NCI-H2196 treated with DMSO at 0.1 percent for 48 hours (cell line): ENCODE data around the gene EME1.

Experiments
- DNase-seq: peaks from one replicate; lab custom pipeline; 2025; ENCODE audit not compliant: unreplicated experiment; lab: John Stamatoyannopoulos, UW

EME1 gene

DNA sequence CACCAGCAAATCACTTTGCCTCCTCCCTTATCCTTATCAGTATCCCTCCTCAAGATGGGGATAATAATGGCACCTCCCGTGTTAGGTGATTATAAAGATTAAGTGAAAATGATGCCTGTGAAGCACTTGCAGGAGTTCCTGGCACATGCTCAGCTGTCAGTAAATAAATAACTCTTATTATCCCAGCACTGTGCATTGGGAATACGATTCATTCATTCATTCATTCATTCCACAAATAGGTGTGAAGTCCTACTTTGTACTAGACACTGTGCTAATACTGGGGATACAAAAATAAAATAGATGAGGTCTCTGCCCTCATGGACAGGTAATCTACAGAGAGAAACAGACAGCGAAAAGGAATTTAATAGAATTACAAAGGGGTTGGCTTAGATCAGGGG, 25.1 kb upstream of the EME1 start:
- no peak for DNase-seq

DNA sequence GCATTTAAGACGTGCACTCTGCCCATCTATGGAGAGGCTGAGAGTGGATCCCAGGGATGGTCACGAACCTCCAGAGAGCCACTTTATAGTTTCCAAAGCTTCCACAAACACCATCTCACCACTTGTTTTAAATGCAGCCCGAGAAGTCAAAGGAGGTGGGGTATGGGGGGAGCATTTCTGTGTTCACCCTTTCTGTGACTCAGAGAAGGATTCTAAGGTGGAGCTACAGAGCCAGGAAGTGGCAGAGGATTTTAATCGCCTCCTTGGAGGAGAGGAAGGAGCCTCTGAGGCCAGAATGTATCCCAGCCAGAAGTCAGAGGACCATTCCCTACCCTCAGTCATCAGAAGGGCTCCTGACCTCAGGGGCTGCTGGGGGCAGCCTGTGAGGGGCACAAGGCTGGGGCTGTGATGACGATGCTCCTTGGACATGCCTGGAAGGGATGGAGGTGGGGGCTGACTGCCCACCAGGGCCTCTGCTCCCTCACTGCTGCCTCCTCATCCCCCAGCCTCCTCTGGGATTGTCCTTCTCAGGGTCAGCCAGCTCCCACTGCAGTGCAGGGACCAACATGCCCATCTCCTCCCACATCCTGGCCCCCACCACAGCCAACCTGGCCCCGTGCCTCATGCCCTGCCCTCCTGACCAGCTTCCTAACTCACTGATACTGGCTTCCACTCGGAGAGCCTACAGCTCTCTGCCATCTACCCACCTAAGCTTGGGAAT, 24.3 kb upstream of the EME1 start:
- DNase-seq = no peak

DNA sequence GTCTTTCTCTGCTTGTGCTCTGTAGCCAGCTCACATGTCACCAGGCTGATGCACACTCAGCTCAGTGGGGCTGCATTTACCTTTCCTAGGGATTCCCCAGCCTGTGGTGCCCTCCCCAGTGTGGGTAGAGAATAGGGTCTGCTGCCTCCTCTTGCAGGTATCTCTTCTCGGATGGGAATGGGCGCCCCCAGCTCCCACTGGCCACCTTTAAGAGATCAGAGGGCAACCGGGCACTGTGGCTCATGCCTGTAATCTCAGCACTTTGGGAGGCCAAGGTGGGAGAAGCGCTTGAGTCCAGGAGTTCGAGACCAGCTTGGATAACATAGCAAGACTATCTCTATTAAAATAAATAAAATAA, 23.8 kb upstream of the EME1 start:
- DNase-seq = no peak

DNA sequence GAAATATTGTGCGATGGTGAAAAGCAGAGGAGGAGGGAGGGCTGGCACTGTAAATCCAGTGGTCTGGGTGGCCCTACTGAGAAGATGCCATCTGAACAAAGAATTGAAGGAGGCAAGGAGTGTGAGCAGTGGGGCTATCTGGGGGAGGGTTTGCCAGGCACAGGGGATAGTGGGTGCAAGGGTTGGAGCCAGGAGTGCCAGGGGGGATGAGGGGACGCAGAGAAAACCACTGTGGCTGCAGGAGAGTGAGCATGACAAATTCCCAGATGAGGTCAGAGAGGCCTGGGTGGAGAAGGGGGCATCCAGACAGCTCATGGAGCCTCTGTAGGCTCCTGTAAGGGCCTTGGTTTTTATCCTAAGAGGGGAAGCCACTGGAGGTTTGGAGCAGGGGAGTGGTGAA, 22.3 kb upstream of the EME1 start:
- no peak for DNase-seq

DNA sequence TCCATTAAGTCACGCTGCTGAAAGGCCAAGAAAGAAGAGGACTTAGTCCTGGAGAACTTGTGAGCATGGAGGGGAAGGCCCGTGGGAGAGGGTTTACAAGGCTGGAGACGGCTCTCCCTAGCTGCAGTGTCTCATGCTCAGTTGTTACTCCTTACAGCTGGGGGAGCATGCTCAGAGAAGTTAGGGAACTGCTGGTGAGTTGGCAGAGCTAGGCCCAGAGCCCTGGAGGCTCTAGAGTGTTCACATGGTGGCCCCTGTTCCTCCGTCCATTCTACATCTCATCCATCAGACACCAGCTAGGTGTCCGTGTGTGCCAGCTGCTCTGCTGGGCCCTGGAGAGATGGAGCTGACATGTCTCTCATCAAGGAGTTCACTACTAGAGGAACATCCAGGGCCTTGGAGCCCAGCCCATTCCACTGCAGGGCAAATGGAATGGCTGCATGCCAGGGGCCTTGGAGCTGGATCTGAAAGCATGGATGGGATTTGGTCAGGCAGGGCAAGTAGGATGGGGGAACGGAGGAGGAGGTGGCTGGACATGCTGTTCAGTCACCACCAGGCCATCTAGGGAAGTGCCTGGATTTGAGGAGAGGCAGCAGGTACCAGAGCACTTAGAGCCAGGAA, 20.8 kb upstream of the EME1 start:
- DNase-seq = no peak

DNA sequence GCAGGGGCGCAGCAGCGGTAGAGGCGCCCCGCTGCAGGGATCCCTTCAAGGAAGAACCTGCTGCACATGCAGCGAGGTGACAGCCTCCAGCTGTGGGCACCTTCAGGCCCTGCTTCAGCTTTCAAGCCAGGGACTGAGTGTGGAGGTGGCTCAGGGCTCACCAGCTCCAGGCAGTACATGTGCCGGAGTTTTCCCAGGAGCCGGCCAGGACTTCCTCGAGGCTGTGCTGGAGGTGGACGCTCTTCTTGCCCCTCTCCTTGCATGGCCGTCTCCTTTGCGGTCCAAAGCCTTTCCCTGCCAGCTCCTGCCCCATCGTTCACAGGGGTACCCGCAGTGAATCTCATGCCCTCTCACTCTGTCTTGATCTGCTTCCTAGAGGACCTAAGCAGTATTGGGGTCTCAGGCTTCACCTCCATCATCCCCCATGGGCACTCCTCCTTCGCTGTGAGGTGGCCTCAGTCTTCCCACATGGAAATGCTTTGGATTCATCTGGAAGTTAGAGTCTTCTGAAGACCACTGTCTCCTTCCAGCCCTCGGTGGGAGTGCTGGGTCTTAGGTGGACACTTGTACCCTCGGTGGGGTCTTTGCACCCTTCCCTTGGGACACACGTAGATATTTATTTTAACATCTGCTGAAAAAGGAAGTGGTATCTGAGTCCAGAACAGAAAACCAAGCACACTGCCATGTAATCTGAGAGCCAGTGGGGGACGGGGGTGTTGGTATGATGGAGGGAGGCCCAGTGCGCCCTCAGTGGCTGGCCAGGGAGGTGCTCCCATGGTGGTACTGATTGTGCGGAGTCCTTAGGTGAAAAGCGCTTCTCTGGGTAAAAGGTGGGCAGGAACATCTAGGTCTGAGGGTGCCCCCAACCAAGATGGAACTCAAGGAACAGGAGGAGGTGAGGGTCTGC, 20.1 kb upstream of the EME1 start:
- DNase-seq = no peak

DNA sequence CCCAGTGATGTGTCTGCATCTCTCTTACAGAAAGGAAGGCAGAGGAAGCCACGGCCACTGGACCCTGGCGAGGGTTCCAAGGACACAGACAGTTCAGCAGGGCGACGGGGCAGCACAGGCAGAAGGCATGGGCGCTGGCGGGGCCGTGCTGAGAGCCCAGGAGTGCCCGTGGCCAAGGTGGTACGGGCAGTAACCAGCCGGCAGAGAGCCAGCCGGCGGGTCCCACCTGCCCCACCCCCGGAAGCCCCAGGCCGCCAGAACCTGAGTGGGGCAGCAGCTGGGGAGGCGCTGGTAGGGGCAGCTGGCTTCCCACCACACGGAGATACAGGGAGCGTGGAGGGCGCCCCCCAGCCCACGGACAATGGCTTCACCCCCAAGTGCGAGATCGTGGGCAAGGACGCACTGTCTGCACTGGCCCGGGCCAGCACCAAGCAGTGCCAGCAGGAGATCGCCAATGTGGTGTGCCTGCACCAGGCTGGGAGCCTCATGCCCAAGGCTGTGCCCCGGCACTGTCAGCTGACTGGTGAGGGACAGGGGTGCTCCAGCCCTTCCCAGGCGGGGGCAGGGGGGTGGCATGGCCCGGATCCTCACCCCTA, 19.3 kb upstream of the EME1 start:
- DNase-seq = no peak

DNA sequence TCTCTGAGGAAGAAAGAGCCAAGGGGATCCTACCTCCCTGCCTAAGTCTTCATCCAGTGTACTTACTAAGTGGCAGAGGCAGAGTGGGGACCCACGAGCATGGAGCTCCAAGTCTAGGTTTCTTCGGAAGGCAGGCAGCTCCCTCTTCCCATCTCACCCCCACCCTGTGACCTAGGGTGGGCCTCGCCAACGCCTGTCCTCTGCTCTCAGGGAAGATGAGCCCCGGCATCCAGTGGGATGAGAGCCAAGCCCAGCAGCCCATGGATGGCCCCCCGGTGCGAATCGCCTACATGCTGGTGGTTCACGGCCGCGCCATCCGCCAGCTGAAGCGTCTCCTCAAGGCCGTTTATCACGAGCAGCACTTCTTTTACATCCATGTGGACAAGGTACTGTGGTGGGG, 18.8 kb upstream of the EME1 start:
- DNase-seq = no peak

DNA sequence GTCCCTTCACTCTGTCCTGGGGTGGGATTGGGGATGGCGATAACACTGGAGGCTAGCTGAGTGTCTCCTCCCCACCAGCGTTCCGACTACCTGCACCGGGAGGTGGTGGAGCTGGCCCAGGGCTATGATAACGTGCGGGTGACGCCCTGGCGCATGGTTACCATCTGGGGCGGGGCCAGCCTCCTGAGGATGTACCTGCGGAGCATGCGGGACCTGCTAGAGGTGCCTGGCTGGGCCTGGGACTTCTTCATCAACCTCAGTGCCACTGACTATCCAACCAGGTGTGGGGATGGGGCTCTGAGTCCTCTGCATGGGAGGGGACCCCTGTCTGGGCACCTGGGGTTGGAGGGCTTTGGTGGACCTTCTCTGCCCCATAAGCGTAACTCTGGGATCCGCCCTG, 18.3 kb upstream of the EME1 start:
- DNase-seq = no peak

DNA sequence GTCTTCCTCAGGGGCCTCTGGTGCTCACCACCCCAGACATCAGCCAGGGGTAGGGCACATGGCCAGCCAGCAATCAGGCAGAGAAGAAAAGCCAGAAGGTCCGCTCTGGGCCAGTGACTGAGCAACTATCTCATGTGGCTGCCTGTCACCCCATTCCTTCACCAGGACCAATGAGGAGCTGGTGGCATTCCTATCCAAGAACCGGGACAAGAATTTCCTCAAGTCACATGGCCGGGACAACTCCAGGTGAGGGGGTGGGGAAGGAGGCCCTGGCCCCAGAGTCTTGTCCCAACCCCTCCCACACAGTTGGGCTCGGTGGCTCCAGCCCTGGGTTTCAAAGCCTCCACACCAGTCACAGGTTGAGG, 17.7 kb upstream of the EME1 start:
- no peak for DNase-seq

DNA sequence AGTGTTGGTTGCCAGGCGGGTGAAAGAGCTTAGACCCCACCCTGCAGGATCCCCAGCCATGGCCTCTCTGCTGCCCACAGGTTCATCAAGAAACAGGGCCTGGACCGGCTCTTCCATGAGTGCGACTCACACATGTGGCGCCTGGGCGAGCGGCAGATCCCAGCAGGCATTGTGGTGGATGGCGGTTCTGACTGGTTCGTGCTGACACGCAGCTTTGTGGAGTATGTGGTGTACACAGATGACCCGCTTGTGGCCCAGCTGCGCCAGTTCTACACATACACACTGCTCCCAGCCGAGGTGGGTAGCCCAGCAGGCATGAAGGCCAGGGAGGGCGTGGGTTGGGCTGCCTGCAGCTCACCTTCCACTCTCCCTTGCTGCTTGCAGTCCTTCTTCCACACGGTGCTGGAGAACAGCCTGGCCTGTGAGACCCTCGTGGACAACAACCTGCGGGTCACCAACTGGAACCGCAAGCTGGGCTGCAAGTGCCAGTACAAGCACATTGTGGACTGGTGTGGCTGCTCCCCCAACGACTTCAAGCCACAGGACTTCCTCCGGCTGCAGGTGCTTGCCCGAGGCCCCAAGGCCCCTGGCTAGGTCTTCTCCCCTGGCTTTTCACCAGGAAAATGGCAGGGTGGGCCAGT, 17.2 kb upstream of the EME1 start:
- DNase-seq = no peak

DNA sequence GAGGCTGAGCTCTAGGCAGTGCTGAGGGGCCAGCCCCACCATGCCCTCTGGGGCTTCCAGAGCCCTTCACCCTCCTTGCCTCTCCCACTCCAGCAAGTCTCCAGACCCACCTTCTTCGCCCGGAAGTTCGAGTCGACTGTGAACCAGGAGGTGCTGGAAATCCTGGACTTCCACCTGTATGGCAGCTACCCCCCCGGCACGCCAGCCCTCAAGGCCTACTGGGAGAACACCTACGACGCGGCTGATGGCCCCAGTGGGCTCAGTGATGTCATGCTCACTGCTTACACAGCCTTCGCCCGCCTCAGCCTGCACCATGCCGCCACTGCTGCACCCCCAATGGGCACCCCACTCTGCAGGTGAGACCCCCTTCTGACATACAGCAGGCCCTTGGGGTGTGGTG, 16.6 kb upstream of the EME1 start:
- DNase-seq = no peak

DNA sequence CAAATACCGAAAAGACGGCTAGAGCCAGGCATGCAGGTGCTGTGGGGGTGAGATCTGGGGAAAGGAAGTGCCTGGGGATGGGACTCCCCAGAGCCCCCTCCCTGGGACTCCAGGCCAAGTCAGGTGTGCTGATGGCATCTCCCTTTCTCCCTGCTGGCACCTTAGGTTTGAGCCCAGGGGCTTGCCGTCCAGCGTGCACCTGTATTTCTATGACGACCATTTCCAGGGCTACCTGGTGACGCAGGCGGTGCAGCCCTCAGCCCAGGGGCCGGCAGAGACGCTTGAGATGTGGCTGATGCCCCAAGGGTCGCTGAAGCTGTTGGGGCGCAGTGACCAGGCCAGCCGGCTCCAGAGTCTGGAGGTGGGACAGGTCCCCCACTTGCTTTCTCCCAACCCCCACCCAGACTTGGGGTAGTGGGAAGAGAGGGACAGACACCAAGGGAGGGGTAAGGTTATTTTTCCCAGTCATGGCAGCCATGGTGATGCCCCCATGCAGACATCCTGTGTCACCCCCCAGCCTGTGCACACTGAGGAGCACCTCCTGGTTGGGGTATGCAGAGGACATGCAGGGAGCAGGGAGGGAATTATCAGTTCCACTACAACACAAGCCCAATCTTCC, 16.0 kb upstream of the EME1 start:
- no peak for DNase-seq

DNA sequence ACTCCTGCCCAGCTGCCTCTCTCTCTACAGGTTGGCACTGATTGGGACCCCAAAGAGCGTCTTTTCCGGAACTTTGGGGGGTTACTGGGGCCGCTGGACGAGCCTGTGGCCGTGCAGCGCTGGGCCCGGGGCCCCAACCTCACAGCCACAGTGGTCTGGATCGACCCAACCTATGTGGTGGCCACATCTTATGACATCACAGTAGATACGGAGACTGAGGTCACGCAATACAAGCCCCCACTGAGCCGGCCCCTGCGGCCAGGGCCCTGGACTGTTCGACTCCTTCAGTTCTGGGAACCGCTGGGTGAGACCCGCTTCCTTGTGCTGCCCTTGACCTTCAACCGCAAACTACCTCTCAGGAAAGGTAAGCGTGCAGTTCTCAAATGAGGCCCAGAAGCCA, 14.9 kb upstream of the EME1 start:
- DNase-seq = no peak

DNA sequence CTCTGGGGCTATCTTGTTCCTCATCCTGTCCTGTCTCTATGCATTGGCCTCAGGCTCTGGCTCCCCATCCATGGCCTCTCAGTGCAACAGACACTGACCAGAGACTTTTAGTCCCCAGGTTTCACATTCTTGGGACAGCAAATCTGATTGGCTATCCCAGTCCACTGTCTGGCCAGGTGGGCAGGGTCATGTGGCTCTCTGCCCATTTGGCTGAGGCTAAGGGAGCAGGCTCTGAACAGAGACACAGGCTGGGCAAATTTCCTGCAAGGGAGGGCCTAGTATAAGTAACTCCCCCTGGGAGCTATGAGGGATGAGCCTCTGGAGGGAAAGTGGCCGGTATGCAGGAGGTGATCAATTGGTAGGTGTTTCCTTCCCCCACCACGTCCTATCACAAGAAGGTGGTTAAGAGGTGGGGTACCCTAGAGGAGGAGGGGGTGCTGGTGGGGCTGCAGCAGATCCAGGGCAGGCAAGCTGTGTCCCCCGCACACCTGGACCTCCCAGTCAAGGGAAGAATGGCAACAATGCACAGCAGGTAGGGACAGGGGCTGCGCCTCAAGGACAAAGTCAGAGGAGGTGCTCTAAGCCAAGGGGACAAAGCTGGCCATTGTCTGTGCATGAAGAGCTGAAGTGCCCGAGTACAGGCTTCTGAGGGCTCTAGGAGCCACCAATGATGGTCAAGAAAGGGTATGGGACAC, 13.9 kb upstream of the EME1 start:
- no peak for DNase-seq

DNA sequence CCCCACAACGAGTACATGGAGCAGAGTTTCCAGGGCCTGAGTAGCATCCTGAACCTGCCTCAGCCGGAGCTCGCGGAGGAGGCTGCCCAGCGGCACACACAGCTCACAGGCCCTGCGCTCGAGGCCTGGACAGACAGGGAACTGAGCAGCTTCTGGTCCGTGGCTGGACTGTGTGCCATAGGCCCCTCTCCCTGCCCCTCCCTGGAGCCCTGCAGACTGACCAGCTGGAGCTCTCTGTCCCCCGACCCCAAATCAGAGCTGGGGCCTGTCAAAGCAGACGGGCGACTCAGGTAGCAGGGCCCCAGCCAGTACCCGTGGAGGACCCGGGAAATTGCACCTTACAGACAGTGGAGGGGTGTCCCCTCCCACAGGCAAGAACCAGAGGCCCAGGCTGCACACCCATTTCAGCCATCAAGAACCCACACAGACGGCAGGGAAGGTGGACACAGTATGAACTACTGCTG, 13.0 kb upstream of the EME1 start:
- no peak for DNase-seq

DNA sequence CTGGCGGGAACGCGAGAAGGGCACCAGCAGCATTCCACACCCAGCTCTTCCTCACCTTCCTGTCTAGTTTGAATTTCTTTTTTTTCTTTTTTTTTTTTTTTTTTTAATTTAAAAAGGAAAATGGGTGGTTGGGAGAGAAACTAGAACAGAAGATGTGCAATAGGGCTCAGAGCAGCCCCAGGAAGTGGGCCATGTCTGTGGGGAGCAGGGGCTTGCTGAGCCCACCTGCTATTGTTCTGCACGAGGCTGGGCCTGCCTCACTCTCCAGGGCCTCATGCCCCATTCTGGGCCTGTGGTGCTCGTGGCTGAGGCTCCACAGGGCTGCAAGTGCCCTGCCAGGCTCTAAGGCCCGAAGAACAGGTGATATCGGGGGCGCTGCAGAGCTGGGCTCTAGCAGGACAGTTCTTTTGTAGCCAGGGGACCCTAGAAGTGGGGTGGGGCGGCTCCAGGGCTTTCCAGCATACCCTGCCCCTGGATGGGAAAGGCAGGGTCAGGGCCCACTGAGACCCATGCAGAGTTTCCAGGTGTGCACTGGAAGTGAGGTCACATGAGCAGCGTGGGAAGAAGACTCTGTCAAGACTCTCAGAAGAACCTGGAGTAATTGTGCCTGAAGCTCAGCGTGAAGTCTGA, 12.4 kb upstream of the EME1 start:
- DNase-seq = no peak

DNA sequence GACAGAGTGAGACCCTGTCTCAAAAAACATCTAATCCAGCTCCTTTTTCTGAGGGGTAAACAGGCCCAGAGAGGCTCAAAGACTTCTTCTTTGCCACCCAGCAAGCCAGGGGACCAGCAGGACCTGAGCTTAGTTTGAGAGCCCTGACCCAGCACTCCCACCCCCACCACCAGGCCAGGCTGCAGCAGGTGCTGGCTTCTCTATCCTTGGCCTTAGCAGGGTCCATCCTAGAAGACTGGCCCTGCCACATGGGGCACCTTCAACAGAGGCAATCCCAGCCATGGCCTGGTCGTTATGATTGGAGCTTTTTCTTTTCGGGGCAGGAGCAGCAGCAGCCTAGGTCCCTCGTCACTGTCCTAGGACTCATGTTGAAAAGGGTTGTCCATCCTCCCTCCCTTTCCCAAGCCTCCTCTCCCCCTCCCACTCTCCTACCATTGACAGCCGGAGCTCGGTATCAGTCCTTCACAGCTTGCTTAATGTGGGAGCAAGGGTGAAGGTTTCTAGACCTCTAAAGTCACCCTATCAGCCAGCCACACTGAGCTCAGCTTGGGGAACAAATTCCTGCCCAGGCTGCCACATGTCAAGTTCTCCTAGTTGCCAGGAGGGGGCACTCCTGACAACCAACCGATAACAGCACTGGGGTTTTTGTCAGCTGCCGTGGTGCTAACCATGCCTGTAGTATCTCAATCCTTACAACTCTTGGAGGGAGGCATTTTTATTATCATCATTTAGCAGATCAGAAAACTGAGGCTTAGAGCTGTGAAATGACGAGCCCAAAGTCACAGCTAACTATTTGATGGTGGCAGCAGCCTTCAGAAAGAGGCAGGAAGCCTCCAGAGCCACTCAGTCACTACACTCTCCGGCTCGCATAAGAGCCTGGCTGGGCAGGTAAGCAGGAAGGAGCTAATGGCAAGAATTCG, 11.2 kb upstream of the EME1 start:
- DNase-seq = peak; percentile 19

DNA sequence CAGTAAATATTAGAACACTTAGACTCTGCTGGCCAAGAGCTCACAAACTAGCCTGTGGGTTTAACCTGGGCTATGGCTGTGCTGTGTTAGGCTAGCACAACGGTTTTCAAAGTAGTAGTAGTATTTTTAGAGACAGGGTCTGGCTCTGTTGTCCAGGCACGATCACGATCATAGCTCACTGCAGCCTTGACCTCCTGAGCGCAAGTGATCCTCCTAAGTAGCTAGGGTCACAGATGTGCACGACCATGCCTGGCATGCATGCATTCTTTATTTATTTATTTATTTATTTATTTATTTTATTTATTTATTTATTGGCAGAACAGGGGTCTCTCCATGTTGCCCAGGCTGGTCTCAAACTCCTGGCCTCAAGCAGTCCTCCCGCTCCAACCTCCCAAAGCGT, 10.4 kb upstream of the EME1 start:
- no peak for DNase-seq
